GM19467 (cell line): Measurements from ENCODE around the gene LY6G5C.

Experiments used
- ATAC-seq: cut with Tn5 transposase; IDR thresholded peaks from one replicate; pipeline ENCODE4 v1.9.1; 2021; ENCODE audit warnings: mild to moderate bottlenecking, moderate library complexity; ENCODE audit not compliant: unreplicated experiment

LY6G5C gene

DNA sequence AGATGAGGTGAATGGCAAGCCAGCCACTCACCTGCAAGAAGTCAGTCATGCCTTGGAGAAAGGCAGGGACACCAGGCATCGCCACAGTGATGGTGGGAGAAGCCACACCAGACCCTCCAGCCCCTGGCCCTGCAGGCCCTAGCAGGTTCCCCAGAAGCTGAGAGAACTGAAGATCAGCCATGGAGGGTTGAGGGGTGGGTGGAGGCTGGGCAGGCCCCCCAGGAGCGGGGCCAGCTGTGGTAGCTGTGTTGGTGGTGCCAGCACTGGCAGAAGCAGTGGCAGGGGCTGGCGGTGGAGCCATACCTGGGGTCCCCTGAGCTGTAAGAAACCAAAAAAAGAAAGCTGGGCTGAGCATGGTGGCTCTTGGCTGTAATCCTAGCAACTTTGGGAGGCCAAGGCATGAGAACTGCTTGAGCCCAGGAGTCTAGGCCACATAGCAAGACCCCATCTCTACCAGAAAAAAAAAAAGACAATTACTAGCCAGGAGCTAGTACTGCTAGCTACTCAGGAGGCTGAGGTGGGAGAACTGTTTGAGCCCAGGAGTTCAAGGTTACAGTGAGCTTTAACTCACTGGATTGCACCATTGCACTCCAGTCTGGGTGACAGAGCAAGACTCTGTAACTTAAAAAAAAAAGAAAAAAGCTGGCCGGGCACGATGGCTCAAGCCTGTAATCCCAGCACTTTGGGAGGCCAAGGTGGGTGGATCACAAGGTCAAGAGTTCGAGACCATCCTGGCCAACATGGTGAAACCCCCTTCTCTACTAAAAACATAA is 37.9 kb downstream of the LY6G5C start:
- no peak for ATAC-seq

DNA sequence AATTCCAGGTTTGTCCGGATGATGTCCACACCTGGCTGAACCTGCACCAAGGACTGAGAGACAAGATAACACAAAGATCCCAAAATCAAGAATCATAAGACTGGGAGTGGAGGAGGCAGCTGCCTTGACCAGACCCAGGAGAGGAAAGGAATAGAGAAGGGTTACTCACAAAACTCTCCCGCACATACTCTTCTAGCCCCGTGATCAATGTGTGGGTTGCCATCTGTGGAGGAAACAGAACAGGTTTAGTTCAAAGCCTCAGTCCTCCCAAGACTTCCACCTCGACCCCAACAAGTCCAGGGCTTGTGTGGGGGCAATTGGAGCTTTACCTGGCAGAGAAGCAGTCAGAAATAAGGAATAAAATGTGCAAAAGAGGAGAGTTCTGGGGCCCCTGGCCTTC is 39.5 kb downstream of the LY6G5C start:
- no peak for ATAC-seq

DNA sequence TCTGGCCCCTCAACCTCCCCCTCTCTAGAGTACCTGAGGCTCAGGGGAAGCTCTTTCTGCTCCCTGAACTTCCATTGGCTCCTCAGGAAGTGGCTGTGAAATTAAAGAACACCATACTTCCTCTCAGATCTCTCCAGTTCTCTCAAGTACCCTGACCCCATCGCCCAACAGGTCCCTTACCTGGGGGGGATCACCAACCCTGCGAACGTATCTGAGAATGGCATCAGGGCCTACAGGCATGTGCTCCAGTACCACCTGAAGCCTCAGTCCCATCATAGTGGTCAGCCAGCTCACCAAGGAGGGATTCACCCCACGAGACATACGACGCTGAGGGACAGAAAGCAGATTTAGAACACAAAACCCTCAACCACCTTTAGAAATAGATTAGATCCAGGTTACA is 40.3 kb downstream of the LY6G5C start:
- ATAC-seq: no peak

DNA sequence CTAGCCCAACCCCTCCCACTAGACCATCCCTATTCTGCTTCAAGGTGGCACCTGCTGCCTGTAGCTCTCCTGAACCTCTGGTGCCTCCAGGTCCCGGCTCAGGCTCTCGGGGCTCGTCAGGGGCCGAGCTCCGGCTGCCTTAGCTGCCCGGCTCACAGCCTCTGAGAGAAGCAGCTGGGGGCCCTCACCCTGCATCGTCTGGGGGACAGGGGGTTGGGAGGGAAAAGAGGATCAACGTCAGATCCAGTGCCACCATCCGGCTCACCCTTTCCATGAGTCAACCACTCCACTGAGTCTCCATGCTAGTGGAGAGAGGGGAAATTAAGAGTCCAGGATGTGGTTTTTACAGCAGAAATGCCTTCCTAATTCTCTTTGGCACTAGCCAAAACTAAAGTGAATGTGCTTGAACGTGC is 41.4 kb downstream of the LY6G5C start:
- ATAC-seq: no peak

DNA sequence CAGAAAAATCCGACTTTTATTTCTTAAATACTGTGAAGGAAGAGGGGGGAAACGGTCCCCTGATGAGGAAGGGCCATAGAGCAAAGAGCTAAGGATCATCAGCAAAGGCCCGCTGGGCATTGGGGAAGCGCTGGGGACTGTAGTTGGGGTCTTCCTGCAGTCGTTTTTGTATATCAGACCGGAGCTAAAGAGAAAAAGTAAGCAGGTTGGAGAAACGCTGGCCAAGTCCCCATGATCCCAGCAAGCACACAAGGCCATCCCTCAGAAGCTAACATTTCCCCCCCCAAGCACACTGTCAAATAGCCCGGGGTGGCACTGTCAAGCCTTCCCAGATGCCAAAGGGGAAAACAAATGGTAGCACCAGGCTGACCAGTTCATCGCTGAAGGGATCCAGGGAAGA is 41.8 kb downstream of the LY6G5C start:
- no peak for ATAC-seq

DNA sequence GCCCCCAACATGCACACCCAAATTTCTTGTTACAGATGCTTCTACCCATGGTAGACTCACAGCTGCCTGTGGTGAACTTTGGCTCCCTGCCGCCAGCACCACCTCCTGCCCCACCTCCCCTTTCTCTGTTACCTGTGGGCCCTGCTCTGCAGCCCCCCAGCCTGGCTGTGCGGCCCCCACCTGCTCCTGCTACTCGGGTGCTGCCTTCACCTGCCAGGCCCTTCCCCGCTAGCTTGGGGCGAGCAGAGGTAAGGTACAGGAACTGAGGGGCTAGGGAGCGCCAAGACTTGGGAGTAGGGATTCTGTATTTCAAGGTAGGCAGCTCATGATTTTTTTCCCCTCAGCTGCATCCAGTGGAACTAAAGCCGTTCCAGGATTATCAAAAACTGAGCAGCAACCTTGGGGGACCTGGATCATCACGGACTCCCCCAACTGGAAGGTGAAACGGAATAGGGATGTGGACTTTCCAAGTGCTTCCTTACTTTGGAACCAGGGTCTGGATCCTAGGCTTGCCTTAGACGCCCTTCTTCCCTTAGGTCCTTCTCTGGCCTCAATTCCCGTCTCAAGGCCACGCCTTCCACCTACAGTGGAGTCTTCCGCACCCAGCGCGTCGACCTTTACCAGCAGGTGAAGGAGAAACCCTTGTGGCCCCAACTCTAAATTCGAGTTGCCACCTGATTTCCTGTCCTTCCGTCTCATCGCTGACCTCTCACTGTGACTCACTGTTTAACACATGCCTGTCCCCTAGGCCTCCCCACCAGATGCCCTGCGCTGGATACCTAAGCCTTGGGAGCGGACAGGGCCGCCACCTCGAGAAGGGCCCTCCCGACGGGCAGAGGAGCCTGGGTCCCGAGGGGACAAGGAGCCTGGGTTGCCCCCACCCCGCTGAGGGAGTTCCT is 43.9 kb downstream of the LY6G5C start:
- no peak for ATAC-seq

DNA sequence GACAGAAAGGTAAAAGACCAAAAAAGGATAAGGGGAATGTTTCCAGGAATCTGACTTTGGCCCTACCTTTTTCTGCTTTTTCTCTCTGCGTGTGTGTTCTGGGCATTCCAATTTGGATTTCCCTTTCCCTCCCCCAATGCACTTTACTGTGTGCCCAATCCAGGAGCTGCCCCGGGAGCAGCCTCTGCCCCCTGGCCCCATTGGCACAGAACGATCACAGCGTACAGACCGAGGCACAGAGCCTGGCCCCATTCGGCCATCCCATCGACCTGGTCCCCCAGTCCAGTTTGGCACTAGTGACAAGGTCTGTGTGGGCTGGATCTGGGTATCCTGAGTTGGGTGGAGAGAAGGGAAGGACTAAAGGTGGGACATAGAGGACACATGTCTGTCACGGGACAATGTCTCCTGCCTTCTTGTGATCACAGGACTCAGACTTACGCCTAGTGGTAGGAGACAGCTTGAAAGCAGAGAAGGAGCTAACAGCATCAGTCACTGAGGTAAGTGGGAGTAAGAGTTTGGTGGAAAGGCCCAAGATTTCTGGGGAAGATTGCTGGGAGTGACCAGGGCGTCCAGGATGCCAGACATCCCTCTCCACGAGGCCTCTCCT is 45.8 kb downstream of the LY6G5C start:
- no peak for ATAC-seq

DNA sequence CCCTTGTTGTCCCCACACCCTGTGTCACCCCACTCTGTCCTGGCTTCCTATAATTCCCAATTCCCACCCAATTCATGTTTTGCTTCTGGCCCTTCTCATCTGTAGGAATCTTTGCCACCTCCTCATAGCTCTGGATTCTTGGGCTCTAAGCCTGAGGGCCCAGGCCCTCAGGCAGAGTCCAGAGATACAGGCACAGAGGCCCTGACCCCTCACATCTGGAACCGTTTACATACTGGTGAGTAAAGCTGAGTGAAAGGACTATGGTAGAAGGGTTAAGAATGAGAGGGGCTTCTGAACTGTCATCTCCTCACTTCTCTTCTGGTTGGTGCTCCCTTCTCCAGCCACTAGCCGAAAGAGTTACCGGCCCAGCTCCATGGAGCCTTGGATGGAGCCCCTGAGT is 46.7 kb downstream of the LY6G5C start:
- ATAC-seq: no peak

DNA sequence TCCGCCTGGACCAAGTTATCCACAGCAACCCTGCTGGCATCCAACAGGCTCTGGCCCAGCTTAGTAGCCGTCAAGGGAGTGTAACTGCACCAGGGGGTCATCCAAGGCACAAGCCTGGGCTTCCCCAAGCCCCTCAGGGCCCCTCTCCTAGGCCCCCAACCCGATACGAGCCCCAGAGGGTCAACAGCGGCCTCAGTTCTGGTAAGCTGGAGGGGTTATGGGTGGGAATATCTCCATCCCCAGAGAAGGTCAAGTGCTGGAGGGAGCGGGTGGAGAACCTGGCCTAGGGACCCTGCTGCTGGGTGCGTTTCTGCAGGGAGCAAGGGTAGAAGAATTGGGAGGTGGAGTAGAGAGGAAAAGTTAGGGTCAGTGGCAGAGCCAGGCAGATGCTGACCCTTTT is 47.4 kb downstream of the LY6G5C start:
- no peak for ATAC-seq

DNA sequence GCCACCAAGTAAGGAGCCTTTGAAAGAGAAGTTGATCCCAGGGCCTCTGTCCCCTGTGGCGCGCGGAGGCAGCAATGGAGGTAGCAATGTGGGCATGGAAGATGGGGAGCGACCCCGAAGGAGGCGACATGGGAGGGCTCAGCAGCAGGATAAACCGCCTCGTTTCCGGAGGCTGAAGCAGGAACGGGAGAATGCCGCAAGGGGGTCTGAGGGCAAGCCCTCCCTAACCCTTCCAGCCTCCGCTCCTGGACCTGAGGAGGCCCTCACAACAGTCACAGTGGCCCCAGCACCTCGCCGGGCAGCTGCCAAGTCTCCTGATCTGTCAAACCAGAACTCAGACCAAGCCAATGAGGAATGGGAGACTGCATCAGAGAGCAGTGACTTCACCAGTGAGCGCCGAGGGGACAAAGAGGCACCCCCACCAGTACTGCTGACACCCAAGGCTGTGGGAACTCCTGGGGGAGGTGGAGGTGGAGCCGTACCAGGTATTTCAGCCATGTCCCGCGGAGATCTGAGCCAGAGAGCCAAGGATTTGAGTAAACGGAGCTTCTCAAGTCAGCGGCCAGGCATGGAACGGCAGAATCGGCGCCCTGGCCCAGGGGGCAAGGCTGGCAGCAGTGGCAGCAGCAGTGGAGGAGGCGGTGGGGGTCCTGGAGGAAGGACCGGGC is 48.5 kb downstream of the LY6G5C start:
- ATAC-seq: no peak

DNA sequence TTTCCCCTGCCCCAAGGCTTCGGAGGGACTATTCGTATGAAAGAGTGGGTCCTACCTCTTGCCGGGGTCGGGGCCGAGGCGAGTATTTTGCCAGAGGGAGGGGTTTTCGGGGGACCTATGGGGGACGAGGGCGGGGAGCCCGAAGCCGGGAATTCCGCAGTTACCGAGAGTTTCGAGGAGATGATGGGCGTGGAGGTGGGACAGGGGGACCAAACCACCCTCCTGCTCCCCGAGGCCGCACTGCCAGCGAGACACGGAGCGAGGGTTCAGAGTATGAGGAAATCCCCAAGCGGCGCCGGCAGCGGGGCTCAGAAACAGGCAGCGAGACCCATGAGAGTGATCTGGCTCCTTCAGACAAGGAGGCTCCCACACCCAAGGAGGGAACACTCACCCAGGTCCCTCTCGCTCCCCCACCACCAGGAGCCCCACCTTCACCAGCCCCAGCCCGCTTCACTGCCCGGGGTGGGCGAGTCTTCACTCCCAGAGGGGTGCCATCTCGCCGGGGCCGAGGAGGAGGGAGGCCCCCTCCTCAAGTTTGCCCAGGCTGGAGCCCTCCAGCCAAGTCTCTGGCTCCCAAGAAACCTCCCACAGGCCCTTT is 49.1 kb downstream of the LY6G5C start:
- no peak for ATAC-seq

DNA sequence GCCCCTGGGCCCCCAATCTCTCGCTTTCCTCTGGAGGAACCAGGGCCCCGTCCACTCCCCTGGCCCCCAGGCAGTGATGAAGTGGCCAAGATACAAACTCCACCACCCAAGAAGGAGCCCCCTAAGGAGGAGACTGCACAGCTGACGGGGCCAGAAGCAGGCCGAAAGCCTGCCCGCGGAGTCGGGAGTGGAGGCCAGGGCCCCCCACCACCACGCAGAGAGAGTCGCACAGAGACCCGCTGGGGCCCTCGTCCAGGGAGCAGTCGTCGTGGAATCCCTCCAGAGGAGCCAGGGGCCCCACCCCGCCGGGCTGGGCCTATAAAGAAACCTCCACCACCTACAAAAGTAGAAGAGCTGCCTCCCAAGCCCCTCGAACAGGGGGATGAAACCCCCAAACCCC is 49.7 kb downstream of the LY6G5C start:
- no peak for ATAC-seq

DNA sequence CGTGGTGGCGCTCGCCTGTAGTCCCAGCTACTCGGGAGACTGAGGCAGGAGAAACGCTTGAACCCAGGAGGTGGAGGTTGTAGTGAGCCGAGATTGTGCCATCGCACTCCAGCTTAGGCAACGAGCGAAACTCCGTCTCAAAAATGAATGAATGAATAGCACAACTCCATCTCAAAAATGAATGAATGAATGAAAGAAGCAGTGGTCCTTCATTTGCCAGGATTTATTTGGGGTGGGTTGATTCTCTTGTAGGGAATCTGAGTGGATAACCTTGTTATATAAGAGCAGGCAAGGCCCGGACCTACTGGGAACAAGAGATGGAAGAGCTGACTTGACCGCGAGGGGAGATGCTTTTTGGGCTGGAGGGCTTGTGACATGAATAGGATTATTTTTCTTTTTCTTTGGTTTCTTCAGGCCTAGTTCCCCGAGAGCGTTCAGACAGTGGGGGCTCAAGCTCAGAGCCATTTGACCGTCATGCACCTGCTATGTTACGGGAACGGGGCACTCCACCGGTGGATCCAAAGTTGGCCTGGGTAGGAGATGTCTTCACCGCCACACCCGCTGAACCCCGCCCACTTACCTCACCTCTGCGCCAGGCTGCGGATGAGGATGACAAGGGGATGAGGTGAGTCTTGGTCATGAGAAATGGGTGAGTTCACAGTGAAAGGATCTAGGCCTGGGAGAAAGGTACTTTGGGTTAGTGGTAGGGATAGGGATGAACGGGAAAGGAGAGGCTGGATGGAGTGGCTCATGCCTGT is 50.5 kb downstream of the LY6G5C start:
- no peak for ATAC-seq

DNA sequence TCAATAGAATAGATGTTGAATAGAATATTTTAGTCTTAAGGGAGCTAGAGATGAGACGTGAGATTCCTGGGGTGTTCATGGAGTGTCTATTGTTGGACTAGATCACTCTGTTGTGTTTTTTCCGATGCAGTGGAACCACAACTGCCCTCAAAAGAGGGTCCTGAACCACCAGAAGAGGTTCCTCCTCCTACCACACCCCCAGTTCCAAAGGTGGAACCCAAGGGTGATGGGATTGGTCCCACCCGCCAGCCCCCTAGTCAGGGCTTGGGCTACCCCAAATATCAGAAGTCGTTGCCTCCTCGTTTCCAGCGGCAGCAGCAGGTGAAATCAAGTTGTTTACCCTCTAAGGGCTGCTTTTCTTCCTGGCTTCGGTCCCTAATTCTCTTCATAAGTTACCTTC is 51.9 kb downstream of the LY6G5C start:
- no peak for ATAC-seq

DNA sequence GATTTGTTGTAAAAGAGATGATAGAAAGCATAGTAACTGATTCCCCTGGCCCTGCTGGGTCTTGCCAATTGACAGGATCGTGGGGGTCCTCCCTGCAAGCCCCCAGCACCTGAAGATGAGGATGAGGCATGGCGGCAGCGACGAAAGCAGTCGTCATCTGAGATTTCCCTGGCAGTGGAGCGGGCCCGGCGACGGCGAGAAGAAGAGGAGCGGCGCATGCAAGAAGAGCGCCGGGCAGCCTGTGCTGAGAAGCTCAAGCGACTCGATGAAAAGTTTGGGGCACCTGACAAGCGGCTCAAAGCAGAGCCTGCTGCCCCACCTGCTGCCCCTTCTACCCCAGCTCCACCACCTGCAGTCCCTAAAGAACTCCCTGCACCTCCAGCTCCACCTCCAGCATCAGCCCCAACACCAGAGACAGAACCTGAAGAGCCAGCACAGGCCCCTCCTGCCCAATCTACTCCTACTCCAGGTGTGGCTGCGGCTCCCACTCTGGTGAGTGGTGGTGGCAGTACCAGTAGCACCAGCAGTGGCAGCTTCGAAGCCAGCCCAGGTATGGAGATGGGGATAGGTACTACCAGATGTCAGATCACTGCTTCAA is 53.1 kb downstream of the LY6G5C start:
- ATAC-seq: no peak

DNA sequence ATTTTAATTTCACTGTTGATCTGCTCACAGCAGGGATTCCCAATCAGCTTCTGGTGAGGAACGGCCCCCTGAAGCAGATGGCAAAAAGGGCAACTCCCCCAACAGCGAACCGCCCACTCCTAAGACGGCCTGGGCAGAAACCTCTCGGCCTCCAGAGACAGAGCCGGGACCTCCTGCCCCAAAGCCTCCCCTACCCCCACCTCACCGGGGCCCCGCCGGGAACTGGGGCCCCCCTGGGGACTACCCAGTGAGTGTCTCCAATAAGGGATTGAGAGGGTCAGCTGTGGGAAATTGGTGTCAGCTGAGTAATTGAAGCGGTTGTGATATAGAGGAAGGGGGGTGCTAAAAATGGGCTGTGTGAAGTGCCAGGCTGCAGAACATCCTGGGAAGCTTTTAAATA is 53.9 kb downstream of the LY6G5C start:
- ATAC-seq: no peak
